Measurements from ENCODE around the gene FAM118A. TPM values are rescaled to one million over a fixed set of nuclear protein-coding genes. Genes with fewer than 3 reads are reported as not detected.

Gene FAM118A
- total RNA-seq, 1 donor from 2014 or later = 18.3 TPM

- Histone ChIP-seq H4K20me1 (ENCODE audit: insufficient read depth, low read length) (no peaks in the 10 kb centered on the region), H3K27me3 (ENCODE audit: insufficient read depth, low read length) (no peaks in the 10 kb centered on the region), H3K4me1 (ENCODE audit: insufficient read depth, low read length) (peaks cover 7% of the 10 kb centered on the region), H3K36me3 (ENCODE audit: insufficient read depth, low read length) (peaks cover 2% of the 10 kb centered on the region), H3K9me3 (ENCODE audit: insufficient read depth, low read depth, low read length) (no peaks in the 10 kb centered on the region), H2AFZ (ENCODE audit: low read depth, low read length) (no peak overlapping the region), H3K9ac (ENCODE audit: low read length) (no peak overlapping the region), H3K4me2 (ENCODE audit: low read length) (no peak overlapping the region), H3K27ac (ENCODE audit: low read depth, low read length) (no peak overlapping the region), H3K79me2 (ENCODE audit: insufficient read depth, low read length) (no peaks in the 10 kb centered on the region), H3K4me3 (ENCODE audit: insufficient read depth, low read depth, low read length) (no peak overlapping the region)
- no peaks in the 10 kb centered on the region for H3K9me3 Mint-ChIP-seq (ENCODE audit: unreplicated experiment)
- peaks cover 20% of the 10 kb centered on the region for H3K36me3 Mint-ChIP-seq (ENCODE audit: low read depth, unreplicated experiment)
- no peak for TF ChIP-seq CTCF (IDR thresholded peaks at IDR 0.05; ENCODE audit: insufficient read depth, low read depth, low read length)
- TF ChIP-seq EZH2 (IDR thresholded peaks at IDR 0.05; ENCODE audit: insufficient read depth, low read length) = no peak
- no peaks in the 10 kb centered on the region for H3K4me1 Mint-ChIP-seq (ENCODE audit: low read depth, unreplicated experiment)
- no peak overlapping the region for H3K4me3 Mint-ChIP-seq (ENCODE audit: unreplicated experiment)
- no peak overlapping the region for H3K27ac Mint-ChIP-seq (ENCODE audit: unreplicated experiment)
- DNase-seq (ENCODE audit: low read depth) (no peak), FAIRE-seq (no peak)
- no peaks in the 10 kb centered on the region for H3K27me3 Mint-ChIP-seq (ENCODE audit: low read depth, unreplicated experiment)
These were observed 29.1 kb downstream of the FAM118A start for GRCh38 chr22:45338795-45339194.

- peaks cover 13% of the 10 kb centered on the region for H3K36me3 Mint-ChIP-seq (ENCODE audit: low read depth, unreplicated experiment)
- Histone ChIP-seq H3K27me3 (ENCODE audit: insufficient read depth, low read length) (no peaks in the 10 kb centered on the region), H3K4me1 (ENCODE audit: insufficient read depth, low read length) (peaks cover 7% of the 10 kb centered on the region)
These were observed 30.6 kb downstream of the FAM118A start for GRCh38 chr22:45340323-45340722.

More at GRCh38 chr22:45340323-45340722, 30.6 kb downstream of the FAM118A start:
- TF ChIP-seq CTCF (IDR thresholded peaks at IDR 0.05; ENCODE audit: insufficient read depth, low read depth, low read length) = no peak
- TF ChIP-seq EZH2 (IDR thresholded peaks at IDR 0.05; ENCODE audit: insufficient read depth, low read length) = no peak
- Mint-ChIP-seq H3K9me3 (ENCODE audit: unreplicated experiment) (no peaks in the 10 kb centered on the region), H3K4me3 (ENCODE audit: unreplicated experiment) (no peak overlapping the region), H3K27ac (ENCODE audit: unreplicated experiment) (no peak overlapping the region), H3K4me1 (ENCODE audit: low read depth, unreplicated experiment) (no peaks in the 10 kb centered on the region), H3K27me3 (ENCODE audit: low read depth, unreplicated experiment) (no peaks in the 10 kb centered on the region)
- H3K36me3 ChIP-seq (ENCODE audit: insufficient read depth, low read length) = peaks cover 2% of the 10 kb centered on the region
- H3K9ac ChIP-seq (ENCODE audit: low read length) = no peak overlapping the region
- DNase-seq (ENCODE audit: low read depth) (no peak), FAIRE-seq (no peak)
- H3K9me3 ChIP-seq (ENCODE audit: insufficient read depth, low read depth, low read length) = no peaks in the 10 kb centered on the region
- no peak overlapping the region for H2AFZ ChIP-seq (ENCODE audit: low read depth, low read length)
- no peak overlapping the region for H3K4me2 ChIP-seq (ENCODE audit: low read length)
- no peak overlapping the region for H3K4me3 ChIP-seq (ENCODE audit: insufficient read depth, low read depth, low read length)
- H3K79me2 ChIP-seq (ENCODE audit: insufficient read depth, low read length) = no peaks in the 10 kb centered on the region
- H3K27ac ChIP-seq (ENCODE audit: low read depth, low read length) = no peak overlapping the region
- no peaks in the 10 kb centered on the region for H4K20me1 ChIP-seq (ENCODE audit: insufficient read depth, low read length)

Data from astrocyte (in vitro differentiated cells and primary cell).